ENCODE data around the gene CLVS2.

- TF ChIP-seq, protein P1, sequence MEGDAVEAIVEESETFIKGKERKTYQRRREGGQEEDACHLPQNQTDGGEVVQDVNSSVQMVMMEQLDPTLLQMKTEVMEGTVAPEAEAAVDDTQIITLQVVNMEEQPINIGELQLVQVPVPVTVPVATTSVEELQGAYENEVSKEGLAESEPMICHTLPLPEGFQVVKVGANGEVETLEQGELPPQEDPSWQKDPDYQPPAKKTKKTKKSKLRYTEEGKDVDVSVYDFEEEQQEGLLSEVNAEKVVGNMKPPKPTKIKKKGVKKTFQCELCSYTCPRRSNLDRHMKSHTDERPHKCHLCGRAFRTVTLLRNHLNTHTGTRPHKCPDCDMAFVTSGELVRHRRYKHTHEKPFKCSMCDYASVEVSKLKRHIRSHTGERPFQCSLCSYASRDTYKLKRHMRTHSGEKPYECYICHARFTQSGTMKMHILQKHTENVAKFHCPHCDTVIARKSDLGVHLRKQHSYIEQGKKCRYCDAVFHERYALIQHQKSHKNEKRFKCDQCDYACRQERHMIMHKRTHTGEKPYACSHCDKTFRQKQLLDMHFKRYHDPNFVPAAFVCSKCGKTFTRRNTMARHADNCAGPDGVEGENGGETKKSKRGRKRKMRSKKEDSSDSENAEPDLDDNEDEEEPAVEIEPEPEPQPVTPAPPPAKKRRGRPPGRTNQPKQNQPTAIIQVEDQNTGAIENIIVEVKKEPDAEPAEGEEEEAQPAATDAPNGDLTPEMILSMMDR (IDR thresholded peaks at IDR 0.05): no peak
- TF ChIP-seq POLR2A (IDR thresholded peaks at IDR 0.05): no peak
These were observed 109.5 kb downstream of the CLVS2 start for GRCh38 chr6:123105561-123105960.

All from lower leg skin (tissue), 3 donors.